Measurements from ENCODE around the gene FOSB.
"Not testable (repeated sequence)": the region's sequence is repeated elsewhere in the genome, so short reads cannot be mapped to it uniquely, and the experiment has no call there.

The FOSB gene

DNA sequence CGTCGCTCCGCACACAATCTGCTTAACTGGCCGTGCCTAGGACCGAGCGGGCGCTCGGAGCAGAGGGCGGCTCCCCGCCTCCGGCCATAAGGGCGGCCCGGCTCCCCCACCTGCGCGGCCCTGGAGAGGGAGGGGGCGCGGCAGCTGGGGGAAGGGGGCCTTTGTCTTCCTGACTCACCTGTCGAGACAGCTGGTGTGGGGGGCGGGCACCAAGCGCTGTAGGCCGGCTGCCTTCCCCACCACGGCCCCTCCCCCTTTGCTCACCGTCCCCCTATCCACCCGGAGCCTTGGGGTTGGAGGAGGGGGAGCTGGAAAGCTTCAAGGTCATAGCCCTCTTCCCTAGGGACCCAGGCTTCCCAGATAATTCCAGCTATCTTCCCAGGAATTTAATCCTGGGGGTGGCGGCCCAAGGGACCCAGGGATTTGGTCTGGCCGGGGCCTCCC is 40.6 kb downstream of the FOSB start:
- peak overlapping the region; percentile 89 to 93 for H3K27ac ChIP-seq
- H3K36me3 ChIP-seq, result no peaks in the 10 kb centered on the region
- peak overlapping the region; percentile 86 to 91 for H3K4me3 ChIP-seq
- H3K27me3 ChIP-seq, result no peaks in the 10 kb centered on the region
- H3K9me3 ChIP-seq, result no peaks in the 10 kb centered on the region
- peaks cover 0 to 45% (median 23%) of the 10 kb centered on the region in 4 donors for H3K4me1 ChIP-seq
- intact Hi-C loops (cut with DNase I; ENCODE audit: low total_unique reads), result no loop called here
- DNase-seq, result peak in 1 of 2 donors; percentile 82
- TF ChIP-seq, protein P1, sequence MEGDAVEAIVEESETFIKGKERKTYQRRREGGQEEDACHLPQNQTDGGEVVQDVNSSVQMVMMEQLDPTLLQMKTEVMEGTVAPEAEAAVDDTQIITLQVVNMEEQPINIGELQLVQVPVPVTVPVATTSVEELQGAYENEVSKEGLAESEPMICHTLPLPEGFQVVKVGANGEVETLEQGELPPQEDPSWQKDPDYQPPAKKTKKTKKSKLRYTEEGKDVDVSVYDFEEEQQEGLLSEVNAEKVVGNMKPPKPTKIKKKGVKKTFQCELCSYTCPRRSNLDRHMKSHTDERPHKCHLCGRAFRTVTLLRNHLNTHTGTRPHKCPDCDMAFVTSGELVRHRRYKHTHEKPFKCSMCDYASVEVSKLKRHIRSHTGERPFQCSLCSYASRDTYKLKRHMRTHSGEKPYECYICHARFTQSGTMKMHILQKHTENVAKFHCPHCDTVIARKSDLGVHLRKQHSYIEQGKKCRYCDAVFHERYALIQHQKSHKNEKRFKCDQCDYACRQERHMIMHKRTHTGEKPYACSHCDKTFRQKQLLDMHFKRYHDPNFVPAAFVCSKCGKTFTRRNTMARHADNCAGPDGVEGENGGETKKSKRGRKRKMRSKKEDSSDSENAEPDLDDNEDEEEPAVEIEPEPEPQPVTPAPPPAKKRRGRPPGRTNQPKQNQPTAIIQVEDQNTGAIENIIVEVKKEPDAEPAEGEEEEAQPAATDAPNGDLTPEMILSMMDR (IDR thresholded peaks at IDR 0.05), result no peak

DNA sequence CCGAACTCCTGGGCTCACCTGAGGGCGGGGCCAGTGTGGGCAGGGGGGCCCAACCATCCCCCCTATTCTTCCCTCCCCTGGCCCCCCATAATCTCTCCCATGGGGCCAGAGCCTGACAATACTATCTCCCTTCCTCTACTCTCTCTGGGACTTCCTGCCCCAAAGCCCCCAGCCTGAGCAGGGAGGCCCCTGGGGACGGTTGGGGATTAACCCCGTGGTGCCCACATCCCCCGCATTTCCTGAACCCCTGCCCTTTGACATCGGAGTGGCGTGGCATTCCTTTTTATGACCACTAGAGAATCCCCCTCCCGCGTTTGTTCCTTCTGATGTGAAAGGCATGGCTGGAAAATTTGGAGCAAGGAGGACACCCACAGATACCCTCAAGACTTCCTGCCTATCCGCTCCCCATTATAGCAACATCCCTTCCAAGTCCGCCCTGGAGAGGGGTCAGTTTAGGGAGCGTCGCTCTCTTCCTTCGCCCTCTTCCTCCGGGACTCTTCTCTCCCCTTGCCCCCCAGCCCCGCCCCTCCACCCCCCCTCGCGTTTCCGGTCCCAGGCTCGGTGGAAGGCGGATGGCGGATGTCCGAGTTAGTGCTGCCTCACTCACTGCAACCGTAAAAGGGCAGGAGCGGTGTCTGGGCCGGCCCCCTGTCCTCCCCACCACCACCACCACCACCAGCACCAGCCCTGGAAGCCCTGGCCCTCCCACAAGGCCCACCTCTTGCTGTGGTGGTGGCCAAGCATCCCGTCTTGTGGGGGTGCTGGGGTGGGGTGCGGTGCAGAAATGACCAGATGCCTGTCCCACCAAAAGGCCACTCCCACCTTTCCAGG is 41.3 kb downstream of the FOSB start:
- Histone ChIP-seq H3K4me1 (peaks cover 0 to 51% (median 30%) of the 10 kb centered on the region in 4 donors), H3K27ac (peak overlapping the region; percentile 89 to 93), H3K4me3 (peak overlapping the region; percentile 86 to 91), H3K27me3 (no peaks in the 10 kb centered on the region), H3K36me3 (no peaks in the 10 kb centered on the region), H3K9me3 (no peaks in the 10 kb centered on the region)
- DNase-seq, result peak; percentile 84 to 96
- TF ChIP-seq, protein P1 (IDR thresholded peaks at IDR 0.05), result peak in 1 of 2 experiments; percentile 32
- intact Hi-C loops (cut with DNase I; ENCODE audit: low total_unique reads), result no loop called here

DNA sequence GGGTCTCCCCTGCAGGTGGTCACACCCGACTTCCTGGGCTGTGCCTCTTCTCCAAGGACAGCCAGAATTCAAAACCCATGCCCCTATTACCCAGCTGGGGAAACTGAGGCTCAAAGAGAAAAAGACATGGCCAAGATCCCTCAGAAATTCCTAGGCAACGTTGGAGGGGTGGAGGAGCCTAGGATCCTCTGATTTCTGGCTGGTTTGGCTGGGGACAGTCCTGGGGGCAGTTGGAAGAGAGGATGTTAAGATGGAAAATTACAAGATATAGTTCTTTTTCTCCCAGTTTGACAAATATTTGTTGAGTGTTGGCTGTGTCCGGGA is 41.9 kb downstream of the FOSB start:
- TF ChIP-seq, protein P1 (IDR thresholded peaks at IDR 0.05), result no peak
- Histone ChIP-seq H3K4me1 (peaks cover 0 to 57% (median 35%) of the 10 kb centered on the region in 4 donors), H3K36me3 (no peaks in the 10 kb centered on the region), H3K4me3 (peak overlapping the region; percentile 86 to 91), H3K27ac (peak overlapping the region; percentile 89 to 93), H3K27me3 (no peaks in the 10 kb centered on the region), H3K9me3 (no peaks in the 10 kb centered on the region)
- no peak for DNase-seq
- intact Hi-C loops (cut with DNase I; ENCODE audit: low total_unique reads), result no loop called here

DNA sequence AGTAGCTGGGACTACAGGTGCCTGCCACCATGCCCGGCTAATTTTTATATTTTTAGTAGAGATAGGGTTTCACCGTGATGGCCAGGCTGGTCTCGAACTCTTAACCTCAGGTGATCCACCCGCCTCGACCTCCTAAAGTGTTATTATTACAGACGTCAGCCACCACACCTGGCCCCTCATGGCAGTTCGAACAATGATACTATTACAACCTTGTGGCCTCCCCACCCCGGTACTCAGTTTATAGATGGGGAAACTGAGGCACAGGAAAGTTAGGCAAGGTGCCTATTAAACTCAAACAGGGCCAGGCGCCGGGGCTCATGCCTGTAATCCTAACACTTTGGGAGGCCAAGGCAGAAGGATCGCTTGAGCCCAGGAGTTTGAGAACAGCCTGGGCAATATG is 42.6 kb downstream of the FOSB start:
- H3K4me1 ChIP-seq, result peaks cover 0 to 64% (median 42%) of the 10 kb centered on the region in 4 donors
- H3K9me3 ChIP-seq; H3K36me3 ChIP-seq; DNase-seq; H3K27me3 ChIP-seq; intact Hi-C loops (cut with DNase I; ENCODE audit: low total_unique reads): not testable (repeated sequence)
- peak overlapping the region; percentile 89 to 93 for H3K27ac ChIP-seq
- peak overlapping the region; percentile 86 to 91 for H3K4me3 ChIP-seq

DNA sequence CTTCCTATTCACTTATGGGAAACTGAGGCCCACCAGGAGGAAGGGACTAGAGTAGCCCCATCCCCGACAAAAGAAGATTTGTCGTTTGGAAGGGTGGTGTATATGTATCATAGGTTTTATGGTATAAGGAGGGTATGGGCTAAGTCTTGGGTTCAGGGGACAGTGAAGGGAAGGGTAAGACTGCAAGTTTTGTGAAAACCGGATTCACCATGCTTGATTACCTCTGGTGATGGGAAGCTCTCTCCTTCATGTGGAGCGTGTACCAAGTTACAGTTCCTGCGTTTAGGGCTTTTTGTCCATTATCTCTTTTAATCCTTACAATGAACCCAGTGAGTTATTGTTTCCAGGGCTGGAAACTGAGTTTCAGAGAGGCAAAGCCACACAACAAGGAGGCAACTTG is 43.3 kb downstream of the FOSB start:
- H3K9me3 ChIP-seq, result no peaks in the 10 kb centered on the region
- peaks cover 0 to 65% (median 40%) of the 10 kb centered on the region in 4 donors for H3K4me1 ChIP-seq
- no peak overlapping the region for H3K4me3 ChIP-seq
- peaks cover 0 to 9% (median 4%) of the 10 kb centered on the region in 3 donors for H3K36me3 ChIP-seq
- intact Hi-C loops (cut with DNase I; ENCODE audit: low total_unique reads), result no loop called here
- TF ChIP-seq, protein P1 (IDR thresholded peaks at IDR 0.05), result no peak
- DNase-seq, result no peak
- H3K27me3 ChIP-seq, result no peaks in the 10 kb centered on the region
- H3K27ac ChIP-seq, result peak overlapping the region in 1 of 2 donors; percentile 93

DNA sequence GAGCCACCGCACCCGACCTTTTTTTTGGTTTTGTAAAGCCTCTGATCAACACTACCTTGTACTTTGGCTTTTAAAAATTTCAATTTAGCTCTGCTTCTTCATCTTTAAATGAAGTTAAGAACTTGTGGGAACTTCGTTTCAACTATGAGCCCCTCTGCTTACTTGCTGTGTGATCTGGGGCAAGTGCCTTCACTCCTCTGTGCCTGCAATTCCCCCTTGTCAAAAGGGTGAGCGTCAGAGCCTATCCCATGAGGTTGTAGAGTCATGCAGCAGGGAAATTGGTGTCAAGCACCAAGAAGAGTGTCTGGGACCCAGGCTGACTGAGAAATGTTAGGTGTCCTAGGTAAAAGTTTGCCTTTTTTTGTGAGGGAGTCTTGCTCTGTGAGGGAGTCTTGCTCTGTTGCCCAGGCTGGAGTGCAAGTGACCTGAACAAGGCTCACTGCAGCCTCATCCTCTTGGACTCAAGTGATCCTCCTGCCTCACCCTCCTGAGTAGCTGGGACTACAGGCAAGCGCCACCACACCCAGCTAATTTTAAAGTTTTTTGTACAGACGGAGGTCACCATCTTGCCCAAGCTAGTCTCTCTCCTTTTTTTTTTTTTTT is 45.2 kb downstream of the FOSB start:
- TF ChIP-seq, protein P1 (IDR thresholded peaks at IDR 0.05), result no peak
- intact Hi-C loops (cut with DNase I; ENCODE audit: low total_unique reads), result no loop called here
- no peak for DNase-seq
- peaks cover 0 to 63% (median 36%) of the 10 kb centered on the region in 4 donors for H3K4me1 ChIP-seq
- no peaks in the 10 kb centered on the region for H3K27me3 ChIP-seq
- no peak overlapping the region for H3K4me3 ChIP-seq
- H3K36me3 ChIP-seq, result peaks cover 2 to 22% (median 11%) of the 10 kb centered on the region in 3 donors
- H3K9me3 ChIP-seq, result no peaks in the 10 kb centered on the region
- peak overlapping the region in 1 of 2 donors; percentile 26 for H3K27ac ChIP-seq
